NB4 (cell line): ENCODE measurements around the gene MEG3.

ENCODE experiments used
- MYC ChIP-seq: IDR thresholded peaks from 2 replicates; pipeline ENCODE4 v1.6.1; 2011; ENCODE audit warnings: low read depth, low read length
- POLR2A ChIP-seq: IDR thresholded peaks from 2 replicates; pipeline ENCODE4 v1.6.1; 2011; ENCODE audit warnings: mild to moderate bottlenecking; ENCODE audit not compliant: insufficient read length; ENCODE audit errors: extremely low read depth
- TF ChIP-seq, protein P1 (sequence below): IDR thresholded peaks from one replicate; pipeline ENCODE4 v1.5.1; 2012; ENCODE audit warnings: low read depth, low read length

DNA sequence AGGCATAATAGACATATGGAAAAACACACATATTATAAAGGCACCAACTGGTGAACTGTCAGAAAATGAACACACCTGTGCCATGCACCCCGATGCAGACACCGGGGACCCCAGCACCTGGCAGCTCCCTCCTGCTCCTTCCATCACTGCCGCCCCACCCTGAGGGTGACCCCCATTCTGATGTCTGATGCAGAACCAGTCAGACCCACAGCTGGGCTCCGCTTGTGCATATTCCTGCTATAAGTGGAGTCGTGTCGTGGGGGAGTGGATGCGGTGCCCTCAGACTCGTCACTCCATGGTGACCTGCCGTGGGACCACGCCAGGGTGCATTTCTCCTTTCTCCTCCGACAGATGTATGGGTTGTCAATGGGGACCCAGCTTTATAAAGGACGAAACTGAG is 45.7 kb upstream of the MEG3 start:
- TF ChIP-seq POLR2A (no peak), MYC (no peak)
- TF ChIP-seq, protein P1, sequence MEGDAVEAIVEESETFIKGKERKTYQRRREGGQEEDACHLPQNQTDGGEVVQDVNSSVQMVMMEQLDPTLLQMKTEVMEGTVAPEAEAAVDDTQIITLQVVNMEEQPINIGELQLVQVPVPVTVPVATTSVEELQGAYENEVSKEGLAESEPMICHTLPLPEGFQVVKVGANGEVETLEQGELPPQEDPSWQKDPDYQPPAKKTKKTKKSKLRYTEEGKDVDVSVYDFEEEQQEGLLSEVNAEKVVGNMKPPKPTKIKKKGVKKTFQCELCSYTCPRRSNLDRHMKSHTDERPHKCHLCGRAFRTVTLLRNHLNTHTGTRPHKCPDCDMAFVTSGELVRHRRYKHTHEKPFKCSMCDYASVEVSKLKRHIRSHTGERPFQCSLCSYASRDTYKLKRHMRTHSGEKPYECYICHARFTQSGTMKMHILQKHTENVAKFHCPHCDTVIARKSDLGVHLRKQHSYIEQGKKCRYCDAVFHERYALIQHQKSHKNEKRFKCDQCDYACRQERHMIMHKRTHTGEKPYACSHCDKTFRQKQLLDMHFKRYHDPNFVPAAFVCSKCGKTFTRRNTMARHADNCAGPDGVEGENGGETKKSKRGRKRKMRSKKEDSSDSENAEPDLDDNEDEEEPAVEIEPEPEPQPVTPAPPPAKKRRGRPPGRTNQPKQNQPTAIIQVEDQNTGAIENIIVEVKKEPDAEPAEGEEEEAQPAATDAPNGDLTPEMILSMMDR = no peak
